HG03025 (cell line): ENCODE measurements around the gene LINC00305.

Experiments
- ATAC-seq: cut with Tn5 transposase; IDR thresholded peaks from one replicate; pipeline ENCODE4 v1.9.1; 2021; ENCODE audit warnings: mild to moderate bottlenecking, moderate library complexity; ENCODE audit not compliant: unreplicated experiment, low FRiP score

LINC00305 gene

DNA sequence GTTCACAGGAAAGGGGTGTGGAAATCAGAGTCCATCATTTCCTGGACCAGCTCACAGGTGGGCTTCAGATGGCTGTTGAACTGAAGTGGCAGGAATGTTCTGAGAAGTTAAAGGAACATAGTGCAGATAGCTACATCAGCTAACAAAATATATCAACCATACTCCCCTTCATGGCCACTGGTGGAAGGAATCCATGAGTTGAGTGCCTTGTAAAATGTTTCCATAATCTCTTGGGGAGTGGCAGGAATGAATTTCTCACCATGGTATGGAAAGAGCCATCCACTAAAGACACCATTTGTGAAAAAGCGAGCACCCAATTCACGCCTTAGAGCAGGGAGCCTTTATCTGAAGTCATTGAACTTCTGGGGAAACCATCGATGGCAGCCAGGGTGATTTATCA, at the start of gene LINC00305:
LINC00305 (minus strand) TSS at position 101 of the 400 bp plus-strand sequence.
- ATAC-seq = no peak

DNA sequence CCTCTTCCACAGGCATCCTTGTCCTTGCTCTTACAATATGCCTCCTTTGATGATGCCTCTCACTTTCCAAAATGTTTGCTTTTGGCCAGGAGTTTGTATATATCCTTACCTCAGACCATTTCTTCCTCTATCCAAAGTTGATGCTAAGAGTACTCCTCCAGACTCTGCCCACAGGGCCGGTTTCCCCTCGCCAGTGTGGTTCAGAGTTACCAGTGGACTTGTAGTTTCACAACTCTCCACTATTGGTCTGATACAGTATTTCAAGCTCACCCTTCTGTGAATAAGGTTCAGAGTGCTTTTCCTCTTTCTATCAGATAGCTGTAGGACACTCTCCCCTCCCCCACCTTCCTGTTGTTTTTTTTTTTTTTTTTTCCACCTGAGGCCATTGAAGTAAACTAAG, 42.2 kb upstream of the LINC00305 start:
- ATAC-seq = no peak

DNA sequence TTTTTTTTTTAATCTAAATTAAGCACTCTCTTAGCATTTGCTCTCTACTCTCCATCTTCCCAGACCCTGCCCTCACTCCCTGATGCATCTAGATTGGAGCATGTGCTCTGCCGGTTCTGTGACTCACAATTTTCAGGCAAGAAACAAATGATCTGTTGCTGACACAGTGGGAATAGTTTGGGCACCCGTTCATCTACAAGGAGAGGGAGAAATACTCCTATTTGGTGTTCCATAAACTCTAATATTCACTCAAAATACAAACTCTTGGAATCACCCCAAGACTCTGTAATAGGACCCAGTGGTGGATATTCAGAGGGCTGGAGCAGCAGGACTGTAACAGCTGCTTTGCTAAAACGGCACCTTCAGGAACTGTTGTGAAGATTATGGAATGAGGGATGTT, 37.1 kb upstream of the LINC00305 start:
- ATAC-seq = no peak

DNA sequence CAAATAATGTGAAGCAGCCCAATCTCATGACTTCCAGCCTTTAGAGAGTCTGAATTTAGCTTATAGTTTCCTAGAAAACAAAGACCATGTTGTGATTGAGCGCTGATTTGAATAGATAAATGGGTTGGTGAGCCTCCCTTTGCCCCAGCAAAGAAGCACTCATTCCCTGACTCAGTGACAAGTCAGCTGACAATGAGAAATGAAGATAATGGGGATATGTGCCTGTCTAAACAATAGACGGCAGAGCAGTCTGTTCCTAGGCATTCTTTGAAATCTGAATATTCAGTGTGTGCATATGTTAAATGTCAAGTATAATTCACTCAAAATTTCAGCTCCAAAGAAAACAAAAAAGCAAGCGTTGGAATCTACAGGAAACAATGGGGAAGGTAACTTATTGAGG, 34.8 kb upstream of the LINC00305 start:
- no peak for ATAC-seq

DNA sequence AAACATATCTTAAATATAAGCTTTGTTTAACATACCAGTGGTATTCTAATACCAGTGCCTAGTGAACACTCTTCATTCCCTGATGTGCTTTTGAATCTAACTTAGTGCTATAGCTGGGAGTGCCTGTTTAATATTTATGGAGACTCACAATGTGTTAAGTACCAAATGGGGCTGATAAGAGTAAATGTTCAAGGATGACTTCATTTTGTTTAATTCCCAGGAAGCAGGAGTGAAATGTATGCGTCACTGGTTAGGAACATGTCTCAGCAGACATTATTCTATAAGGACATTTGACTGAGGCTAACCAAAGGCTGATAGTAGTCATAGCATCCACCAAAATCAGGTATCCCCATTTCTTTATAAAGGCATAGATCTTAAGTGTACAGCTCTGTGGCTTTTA, 31.7 kb upstream of the LINC00305 start:
- ATAC-seq = no peak

DNA sequence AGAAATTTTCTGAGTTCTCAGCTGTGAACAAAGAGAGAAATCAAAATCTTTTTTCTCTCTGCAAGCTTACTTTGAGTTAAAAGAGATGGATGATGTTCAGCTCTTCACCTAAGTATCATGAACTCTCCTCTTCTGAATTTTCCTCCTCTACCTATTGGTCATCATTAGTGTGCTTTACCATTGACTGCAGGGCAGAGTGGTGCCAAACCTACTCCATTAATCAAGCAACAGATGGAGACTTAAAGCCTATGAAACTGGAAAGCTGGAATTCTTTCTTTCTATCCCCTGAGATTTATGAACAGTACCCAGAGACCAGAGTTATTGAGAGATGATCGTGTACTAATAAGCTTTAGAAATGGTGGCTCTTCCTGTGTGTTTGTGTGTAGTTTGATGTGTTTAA, 31.3 kb upstream of the LINC00305 start:
- ATAC-seq = no peak

DNA sequence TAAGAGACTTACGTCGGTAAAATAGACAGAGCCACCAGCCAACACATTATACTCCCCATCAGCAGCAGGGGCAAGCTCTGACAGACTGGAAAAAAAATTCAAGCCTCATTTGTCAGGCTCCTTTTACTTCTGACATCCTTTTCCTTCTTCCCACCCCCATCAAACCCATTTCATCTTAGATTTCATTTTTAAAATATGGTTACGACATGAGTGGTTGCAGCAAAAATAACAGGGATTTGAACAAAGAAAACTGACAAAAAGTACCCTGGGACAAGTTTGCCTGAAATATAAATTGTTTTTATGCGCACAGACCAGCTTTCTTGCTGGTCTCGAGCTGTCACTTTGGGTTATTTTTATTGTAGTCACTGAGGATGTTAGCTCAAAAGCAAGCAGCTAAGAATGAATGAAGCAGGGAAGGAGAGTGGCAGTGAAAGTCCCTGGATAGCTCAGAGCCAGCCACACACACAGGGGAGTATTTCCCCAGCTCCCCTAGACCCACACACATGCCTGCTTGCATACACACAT, 30.7 kb upstream of the LINC00305 start:
- ATAC-seq = no peak

DNA sequence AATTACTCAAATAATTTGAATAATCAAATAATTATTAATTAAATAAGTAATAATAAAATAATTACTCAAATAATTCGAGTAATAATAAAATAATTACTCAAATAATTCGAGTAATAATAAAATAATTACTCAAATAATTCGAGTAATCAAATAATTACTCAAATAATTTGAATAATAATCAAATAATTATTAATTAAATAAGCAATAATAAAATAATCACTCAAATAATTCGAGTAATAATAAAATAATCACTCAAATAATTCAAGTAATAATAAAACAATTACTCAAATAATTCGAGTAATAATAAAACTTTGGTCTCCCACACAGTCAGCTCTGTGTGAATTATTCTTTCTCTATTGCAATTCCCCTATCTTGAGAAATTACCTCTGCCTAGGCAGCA, 30.0 kb upstream of the LINC00305 start:
- ATAC-seq = no peak

DNA sequence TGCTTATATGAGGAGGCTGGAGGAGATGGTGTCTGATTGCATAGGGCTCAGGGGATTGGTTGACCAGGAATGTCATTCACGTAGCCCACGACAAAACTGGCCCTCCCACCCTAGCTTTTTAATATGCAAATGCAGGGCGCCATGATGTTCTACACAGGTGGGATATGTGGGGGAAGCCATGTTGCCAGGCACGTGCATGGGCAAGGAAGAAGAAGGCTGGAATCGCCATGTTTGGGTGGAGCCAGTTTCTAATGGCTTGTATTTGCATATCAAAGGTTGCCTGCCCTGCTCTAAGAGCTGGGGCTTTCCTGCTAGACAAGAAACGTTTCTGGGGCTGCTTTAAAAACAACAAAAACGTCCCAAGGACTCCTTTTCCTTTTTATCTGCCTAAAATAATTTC, 26.5 kb upstream of the LINC00305 start:
- no peak for ATAC-seq

DNA sequence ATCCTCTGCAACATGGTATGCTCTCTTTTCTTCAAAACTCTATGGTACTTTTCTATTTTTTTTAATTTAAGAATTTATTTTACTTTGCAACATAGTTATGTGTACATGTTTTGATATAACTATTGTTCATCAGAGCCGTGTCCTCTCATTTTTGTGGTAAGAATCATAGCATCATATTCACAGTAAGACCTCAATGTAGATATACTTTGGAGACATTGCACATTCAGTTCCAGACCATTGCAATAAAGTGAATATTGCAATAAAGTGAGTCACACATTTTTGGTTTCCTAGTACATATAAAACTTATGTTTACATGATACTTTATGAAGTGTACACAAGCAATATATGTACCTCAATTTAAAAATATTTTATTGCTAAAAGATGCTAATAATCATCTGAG, 22.7 kb upstream of the LINC00305 start:
- no peak for ATAC-seq

DNA sequence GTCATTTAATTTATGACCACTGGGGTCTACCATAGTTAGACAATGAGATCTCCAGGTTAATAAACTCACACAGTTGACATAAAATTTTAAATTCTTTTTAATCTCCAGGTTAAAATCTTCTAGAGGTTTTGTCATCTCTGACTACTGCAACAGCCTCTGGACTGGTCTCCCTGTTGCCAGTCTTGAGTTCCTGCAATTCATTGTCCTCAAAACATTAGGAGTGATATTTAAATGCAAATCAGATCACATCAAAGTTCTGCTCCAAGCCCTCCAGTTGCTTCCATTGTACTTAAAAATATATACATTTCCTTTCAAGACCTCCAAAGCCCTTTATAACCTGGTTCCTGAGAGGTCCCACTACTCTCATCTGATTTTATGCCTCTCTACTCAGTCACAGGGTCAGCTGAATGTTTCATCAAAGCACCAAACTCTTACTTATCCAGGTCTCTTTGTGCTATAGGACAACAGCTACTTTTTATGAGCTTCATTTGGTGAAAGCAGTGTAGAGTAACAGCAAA, 18.6 kb upstream of the LINC00305 start:
- ATAC-seq = no peak

DNA sequence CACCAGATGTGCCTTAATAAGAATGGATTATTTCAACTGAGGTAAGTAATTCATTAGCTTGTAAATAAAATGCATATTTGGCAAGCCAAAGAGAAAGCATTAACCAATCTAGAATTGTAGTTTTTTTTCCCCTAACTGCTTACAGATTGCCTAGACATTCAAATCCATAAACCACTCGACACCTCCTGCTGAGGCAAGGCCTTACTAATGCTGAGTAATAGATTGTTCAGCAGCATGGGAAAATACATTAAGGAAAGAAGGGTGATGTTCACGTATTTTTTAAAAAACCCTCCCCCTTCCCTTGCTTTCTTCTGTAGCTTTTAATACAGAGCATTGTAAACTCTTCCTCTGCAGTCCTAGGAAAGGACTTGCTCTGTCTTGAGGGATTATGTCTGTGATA, 17.0 kb upstream of the LINC00305 start:
- ATAC-seq = no peak

DNA sequence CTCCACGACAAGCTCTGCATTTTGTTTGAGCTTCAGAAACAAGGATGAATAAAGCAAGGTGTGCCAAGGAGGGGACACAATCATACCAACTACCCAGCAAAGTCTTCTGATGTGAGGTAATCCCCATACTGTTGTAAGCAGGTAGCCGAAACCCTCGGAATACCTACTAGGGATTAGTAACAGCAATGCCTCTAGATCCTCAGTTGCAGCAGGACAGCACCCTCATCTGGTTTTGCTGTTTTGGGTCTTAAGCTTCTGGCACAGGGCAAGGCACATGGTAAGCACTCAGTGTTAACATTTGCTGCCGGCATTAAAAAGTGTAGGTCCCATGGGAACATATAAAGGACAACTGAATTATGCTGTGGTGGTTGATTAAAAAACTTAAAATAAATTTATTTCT, 16.0 kb upstream of the LINC00305 start:
- ATAC-seq = no peak

DNA sequence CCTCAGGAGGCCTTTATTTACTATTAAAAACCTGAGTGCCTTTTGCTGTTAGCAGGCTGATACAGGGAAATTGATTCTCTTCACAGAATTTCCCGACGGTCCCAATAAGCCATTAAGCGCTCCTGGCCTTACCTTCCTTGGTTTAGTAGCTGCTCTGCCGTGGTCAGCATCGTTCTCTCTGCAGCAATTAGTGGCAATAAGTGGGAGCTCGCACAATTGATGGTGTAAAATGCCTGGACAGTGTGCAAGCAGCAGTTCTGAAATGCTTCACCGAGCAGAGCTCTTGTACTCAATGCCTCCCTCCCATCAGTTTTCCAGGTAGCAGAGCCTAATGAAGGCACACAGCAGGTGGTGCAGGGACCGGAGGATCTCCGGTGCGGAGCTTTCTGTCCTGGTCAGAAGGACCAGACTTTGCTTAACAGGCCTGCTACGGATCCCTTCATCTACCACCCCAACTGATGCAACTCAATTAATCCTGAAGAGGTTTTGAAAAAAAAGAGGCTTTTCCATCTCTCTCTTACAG, 1.1 kb upstream of the LINC00305 start:
- no peak for ATAC-seq

DNA sequence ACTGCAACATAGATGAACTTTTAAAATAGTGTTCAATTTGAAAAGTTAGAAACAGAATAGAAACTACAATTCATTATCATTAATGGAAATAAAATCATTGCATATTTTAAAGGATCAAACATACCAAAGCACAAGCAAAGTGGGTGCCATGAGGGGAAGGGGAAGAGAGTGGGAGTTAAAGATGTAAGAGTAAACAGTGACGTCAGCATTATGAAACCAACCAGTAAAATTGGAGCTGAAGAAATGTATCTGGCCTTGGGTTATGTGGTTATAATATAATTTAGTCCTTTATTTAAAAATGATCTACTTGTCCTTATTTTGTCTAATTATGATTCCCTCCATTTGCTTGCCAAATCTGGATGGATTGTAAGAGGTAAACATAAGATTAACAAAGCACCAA, 6.0 kb downstream of the LINC00305 start:
- no peak for ATAC-seq

DNA sequence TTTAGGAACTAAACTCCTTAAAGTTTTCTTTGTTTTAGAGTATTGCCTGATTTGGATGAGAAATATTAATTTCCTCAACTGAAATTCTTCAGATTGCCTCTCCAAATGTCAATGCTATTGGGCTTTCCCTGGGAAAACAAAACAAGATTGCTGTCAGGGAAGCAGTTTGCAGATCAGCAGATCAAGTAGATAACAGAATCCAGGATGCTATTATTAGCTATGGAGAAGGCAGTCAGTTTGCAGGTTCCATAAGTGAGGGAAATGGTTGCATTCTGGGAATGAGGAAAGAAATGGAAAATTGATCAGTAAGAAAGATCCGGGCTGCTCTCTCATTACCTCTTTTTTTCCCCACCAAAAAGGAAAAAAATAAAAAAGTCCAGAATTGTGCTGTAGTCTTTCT, 11.0 kb downstream of the LINC00305 start:
- no peak for ATAC-seq

DNA sequence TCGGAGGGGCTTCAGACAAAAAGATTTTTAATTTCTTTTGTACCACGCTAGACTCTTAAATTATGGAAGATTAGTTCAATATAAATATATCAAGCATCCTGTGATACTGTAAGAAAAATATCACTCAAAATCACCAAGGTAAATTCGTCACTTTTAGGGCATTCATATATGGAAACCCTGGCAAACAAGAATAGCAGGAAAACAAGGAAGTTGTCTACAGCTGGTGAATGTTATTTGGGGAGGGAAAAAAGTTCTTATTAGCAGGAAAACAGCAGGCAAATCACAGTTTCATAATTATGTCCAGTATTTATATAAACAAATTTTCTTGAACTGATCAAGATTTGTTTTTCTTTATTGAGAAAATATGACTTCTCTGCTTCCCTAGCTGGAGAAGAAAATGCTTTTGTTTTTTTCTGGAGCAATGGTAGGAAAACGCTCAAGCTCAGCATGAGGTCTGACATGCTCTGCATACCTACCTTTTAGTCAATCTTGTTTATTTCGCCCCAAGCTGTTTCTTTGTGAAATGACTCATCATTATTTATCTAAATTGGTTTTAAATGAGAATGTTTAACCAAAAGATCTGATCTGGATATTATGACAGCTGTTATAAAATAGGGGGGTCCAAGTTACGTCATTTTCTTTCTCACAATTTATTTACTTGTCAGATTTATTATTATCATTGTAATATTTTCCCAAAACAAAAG, 14.7 kb downstream of the LINC00305 start:
- ATAC-seq = no peak

DNA sequence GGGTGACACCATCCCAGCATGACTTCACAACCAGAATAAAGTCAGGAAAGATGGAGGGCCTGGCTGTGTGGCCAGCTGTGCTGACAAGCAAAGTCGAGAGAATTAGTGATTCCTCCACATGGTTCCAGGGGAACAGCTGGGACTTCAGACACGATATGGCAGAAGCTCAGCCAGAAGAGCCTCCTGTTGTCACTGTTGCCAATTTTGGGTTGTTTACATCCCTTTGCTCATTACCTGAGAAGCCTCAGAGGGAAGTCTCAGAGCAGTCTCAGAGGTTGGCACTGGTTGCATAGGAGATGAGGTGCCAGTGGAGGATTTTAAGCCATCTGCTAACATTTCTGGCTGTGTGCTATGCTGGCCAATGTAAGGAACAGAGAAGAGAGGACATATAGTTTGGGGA, 16.0 kb downstream of the LINC00305 start:
- no peak for ATAC-seq

DNA sequence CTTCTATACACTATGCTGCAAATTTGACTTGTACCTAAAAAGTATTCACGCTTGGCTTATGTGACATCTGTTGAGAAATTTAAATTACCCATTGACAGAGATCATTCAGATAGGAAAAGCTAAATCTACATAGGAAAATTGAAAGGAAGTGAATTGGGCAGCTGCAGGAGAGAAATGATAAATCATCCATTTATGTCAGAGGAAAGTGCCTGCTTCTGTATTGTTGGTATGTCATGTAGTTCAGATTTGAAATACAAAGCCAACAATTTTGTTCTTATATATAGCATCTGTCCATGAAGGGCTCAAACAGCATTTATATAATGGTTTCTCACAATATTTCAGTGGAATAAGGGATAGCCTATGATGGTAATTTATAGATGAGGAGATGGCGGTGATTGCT, 17.6 kb downstream of the LINC00305 start:
- ATAC-seq = no peak

DNA sequence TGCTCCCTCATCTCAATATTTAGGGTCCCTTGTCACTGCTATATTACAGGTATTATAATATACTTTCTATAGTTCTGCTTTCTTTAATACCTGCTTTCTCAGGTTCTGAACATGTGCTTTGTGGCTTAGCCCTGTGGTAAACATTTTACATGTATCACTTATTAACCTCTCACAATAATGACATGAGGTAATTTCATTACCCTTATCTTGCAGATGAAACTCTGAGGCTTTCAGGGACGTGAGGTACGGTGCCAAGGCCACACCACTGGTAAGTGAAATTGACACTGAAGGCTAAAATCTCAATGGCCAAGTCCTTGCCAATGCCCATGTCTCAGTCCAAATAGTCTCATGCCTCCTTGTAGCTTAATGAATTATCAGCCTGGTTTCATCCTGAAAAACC, 21.7 kb downstream of the LINC00305 start:
- ATAC-seq = no peak

DNA sequence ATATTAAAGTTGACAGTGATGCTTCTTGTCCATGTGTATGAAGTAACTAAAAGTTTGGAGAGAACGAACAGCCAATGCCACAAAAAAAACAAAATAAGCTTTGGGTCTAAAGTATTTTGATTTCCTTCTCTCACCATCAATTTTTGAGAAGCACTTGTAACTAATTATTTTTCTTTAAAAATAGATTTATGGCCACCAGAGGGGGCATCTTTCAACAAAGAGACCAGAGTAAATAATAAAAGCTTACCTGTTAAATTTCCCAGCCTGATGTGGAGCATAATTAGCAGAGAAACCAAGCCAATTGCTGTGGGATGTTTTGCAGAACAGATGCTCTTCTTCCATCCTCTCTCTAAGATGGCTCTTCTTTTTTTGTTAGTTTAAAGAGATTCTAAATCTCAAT, 29.0 kb downstream of the LINC00305 start:
- ATAC-seq = no peak

DNA sequence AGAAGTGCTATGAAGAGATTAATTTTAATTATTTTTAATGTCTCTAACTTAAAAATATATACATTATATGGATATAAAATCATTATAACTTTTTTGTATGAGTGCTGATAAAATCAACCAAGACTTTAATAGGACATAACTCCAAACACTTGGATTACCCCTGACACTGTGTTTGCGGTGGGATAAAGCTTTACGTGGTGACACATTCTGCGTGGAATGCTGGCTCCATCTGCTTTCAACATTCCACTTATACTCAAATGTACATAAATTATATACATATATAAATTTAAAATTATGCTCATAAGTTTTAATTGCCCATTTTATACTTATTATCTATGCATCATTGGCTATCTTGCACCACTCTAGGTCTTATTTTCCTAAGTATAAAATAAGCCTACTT, 30.5 kb downstream of the LINC00305 start:
- no peak for ATAC-seq
